Ishikawa (cell line): ENCODE results near the gene NEUROD4.

Experiments used
- CEBPB ChIP-seq: IDR thresholded peaks from 2 replicates; pipeline ENCODE4 v1.6.1; 2012
- CREB1 ChIP-seq: IDR thresholded peaks from 2 replicates; pipeline ENCODE4 v1.6.1; 2012; ENCODE audit warnings: low read depth
- EGR1 ChIP-seq: IDR thresholded peaks from 2 replicates; pipeline ENCODE4 v1.6.1; 2012
- EP300 ChIP-seq: IDR thresholded peaks from 2 replicates; pipeline ENCODE4 v1.6.1; 2012; ENCODE audit warnings: borderline replicate concordance
- FOXM1 ChIP-seq: IDR thresholded peaks from 2 replicates; pipeline ENCODE4 v1.6.1; 2012; ENCODE audit warnings: low read depth, borderline replicate concordance
- MAX ChIP-seq: IDR thresholded peaks from 2 replicates; pipeline ENCODE4 v1.6.1; 2012
- NFIC ChIP-seq: IDR thresholded peaks from 2 replicates; pipeline ENCODE4 v1.6.1; 2012
- RAD21 ChIP-seq: IDR thresholded peaks from 2 replicates; pipeline ENCODE4 v1.6.1; 2012; ENCODE audit warnings: low read depth
- REST ChIP-seq: IDR thresholded peaks from 2 replicates; pipeline ENCODE4 v1.6.1; 2012; ENCODE audit warnings: low read depth, mild to moderate bottlenecking
- TAF1 ChIP-seq: IDR thresholded peaks from 2 replicates; pipeline ENCODE4 v1.6.1; 2012; ENCODE audit warnings: low read depth, mild to moderate bottlenecking
- TCF12 ChIP-seq: IDR thresholded peaks from 2 replicates; pipeline ENCODE4 v1.6.1; 2012; ENCODE audit warnings: low read depth
- TEAD4 ChIP-seq: IDR thresholded peaks from 2 replicates; pipeline ENCODE4 v1.6.1; 2012
- USF1 ChIP-seq: IDR thresholded peaks from 2 replicates; pipeline ENCODE4 v1.6.1; 2012
- YY1 ChIP-seq: IDR thresholded peaks from 2 replicates; pipeline ENCODE4 v1.6.1; 2012; ENCODE audit warnings: low read depth
- ZBTB7A ChIP-seq: IDR thresholded peaks from 2 replicates; pipeline ENCODE4 v1.6.1; 2012; ENCODE audit warnings: low read depth

Gene NEUROD4

GRCh38 chr12:54975272-54975671, 44.5 kb upstream of the NEUROD4 start:
- TF ChIP-seq FOXM1 (no peak), TCF12 (no peak), TAF1 (no peak), ZBTB7A (no peak), YY1 (no peak), CREB1 (no peak), RAD21 (no peak), EP300 (no peak), MAX (no peak), CEBPB (no peak)

- TF ChIP-seq TEAD4: no peak
- TF ChIP-seq YY1: no peak
- no peak for TF ChIP-seq FOXM1
- TF ChIP-seq CEBPB: no peak
- no peak for TF ChIP-seq EGR1
- no peak for TF ChIP-seq TCF12
- no peak for TF ChIP-seq ZBTB7A
- no peak for TF ChIP-seq TAF1
- no peak for TF ChIP-seq REST
- no peak for TF ChIP-seq CREB1
- TF ChIP-seq RAD21: no peak
- TF ChIP-seq NFIC: no peak
Measured at GRCh38 chr12:54975875-54976274, 43.9 kb upstream of the NEUROD4 start.

GRCh38 chr12:54977155-54977554, 42.6 kb upstream of the NEUROD4 start:
- TF ChIP-seq CEBPB: no peak
- TF ChIP-seq TCF12: no peak
- TF ChIP-seq MAX: no peak
- no peak for TF ChIP-seq FOXM1
- no peak for TF ChIP-seq NFIC
- TF ChIP-seq TEAD4: no peak
- TF ChIP-seq ZBTB7A: no peak
- no peak for TF ChIP-seq TAF1

GRCh38 chr12:54977857-54978256, 41.9 kb upstream of the NEUROD4 start:
- TF ChIP-seq TCF12 (no peak), CREB1 (no peak), REST (no peak), ZBTB7A (no peak), CEBPB (no peak), MAX (no peak), RAD21 (no peak), NFIC (no peak), FOXM1 (no peak)

- TF ChIP-seq CEBPB (no peak), EGR1 (no peak)
Measured at GRCh38 chr12:54980341-54980740, 39.4 kb upstream of the NEUROD4 start.

GRCh38 chr12:54981796-54982195, 38.0 kb upstream of the NEUROD4 start:
- TF ChIP-seq EGR1 (no peak), CREB1 (no peak), EP300 (no peak), TEAD4 (no peak)

- no peak for TF ChIP-seq MAX
- no peak for TF ChIP-seq RAD21
- TF ChIP-seq CEBPB: no peak
- TF ChIP-seq USF1: no peak
- no peak for TF ChIP-seq CREB1
- no peak for TF ChIP-seq TAF1
- no peak for TF ChIP-seq NFIC
- TF ChIP-seq TCF12: no peak
- TF ChIP-seq ZBTB7A: no peak
- TF ChIP-seq EGR1: no peak
- TF ChIP-seq EP300: no peak
- no peak for TF ChIP-seq REST
- no peak for TF ChIP-seq TEAD4
- no peak for TF ChIP-seq FOXM1
- no peak for TF ChIP-seq YY1
Measured at GRCh38 chr12:54983536-54984101, 36.2 kb upstream of the NEUROD4 start.
